CD4-positive, alpha-beta T cell (primary cell): ENCODE measurements around the gene GABRB1. TPM values are rescaled to one million over a fixed set of nuclear protein-coding genes. Genes with fewer than 3 reads are reported as not detected.

Source experiments
- ATAC-seq: fragments of 200-7000 bp; cut with Tn5 transposase; one replicate; pipeline ENCODE4 v1.10.0; 2022; ENCODE audit warnings: mild to moderate bottlenecking; ENCODE audit not compliant: poor library complexity
- CTCF ChIA-PET: fragments of 350-600 bp; sonication (Branson Sonifier 250); formaldehyde crosslinking; loops from one replicate; lab custom pipeline; 2021; ENCODE audit warnings: antibody characterized with exemption, inconsistent platforms; lab: Charles Lee
- POLR2A ChIA-PET: fragments of 350-600 bp; sonication (Branson Sonifier 250); formaldehyde crosslinking; loops from one replicate; lab custom pipeline; 2021; ENCODE audit warnings: antibody characterized with exemption, inconsistent platforms; lab: Charles Lee
- DNase-seq, 14 experiments: peaks; one replicate each; pipeline ENCODE4 v3.0.0-alpha.2; 2013 to 2020; ENCODE audit warnings: mixed read lengths in 2 of 14
- H3K27ac ChIP-seq, 2 donors: one replicate each; pipeline versions ENCODE4 v1.5.1 to v1.7.0; 2013; ENCODE audit warnings: low read length in 2 of 2, low read depth in 1 of 2, mild to moderate bottlenecking in 1 of 2
- H3K27me3 ChIP-seq, 2 experiments: 1 replicate in 1 of 2; 2 replicates in 1 of 2; pipeline versions ENCODE4 v1.6.1 to v1.7.0; 2013; ENCODE audit warnings: low read length in 2 of 2, control low read depth in 1 of 2, mild to moderate bottlenecking in 1 of 2, moderate library complexity in 1 of 2; ENCODE audit not compliant: insufficient read depth in 2 of 2, control insufficient read depth in 1 of 2
- H3K36me3 ChIP-seq: one replicate; pipeline ENCODE4 v1.6.1; 2013; ENCODE audit warnings: low read length, control low read depth; ENCODE audit not compliant: insufficient read depth
- H3K4me1 ChIP-seq: one replicate; pipeline ENCODE4 v1.6.1; 2013; ENCODE audit warnings: low read length, control low read depth; ENCODE audit not compliant: insufficient read depth
- H3K4me3 ChIP-seq: one replicate; pipeline ENCODE4 v1.5.1; 2013; ENCODE audit warnings: mild to moderate bottlenecking, low read length, moderate library complexity
- H3K9me3 ChIP-seq, 2 experiments: 1 replicate in 1 of 2; 2 replicates in 1 of 2; pipeline versions ENCODE4 v1.6.1 to v1.7.0; 2013; ENCODE audit warnings: low read length in 2 of 2, mild to moderate bottlenecking in 2 of 2, control low read depth in 1 of 2, moderate library complexity in 1 of 2; ENCODE audit not compliant: control insufficient read depth in 1 of 2, insufficient read depth in 1 of 2
- H3K27ac Mint-ChIP-seq: one replicate; pipeline ENCODE4 v1.8.0; 2020; ENCODE audit warnings: mixed read lengths
- H3K27me3 Mint-ChIP-seq: one replicate; pipeline ENCODE4 v1.8.0; 2021; ENCODE audit warnings: mixed read lengths
- H3K36me3 Mint-ChIP-seq: one replicate; pipeline ENCODE4 v1.8.0; 2021; ENCODE audit warnings: low read depth, mixed read lengths
- H3K4me1 Mint-ChIP-seq: one replicate; pipeline ENCODE4 v1.8.0; 2021; ENCODE audit warnings: low read depth, mixed read lengths
- H3K4me3 Mint-ChIP-seq: one replicate; pipeline ENCODE4 v1.8.0; 2020; ENCODE audit warnings: mild to moderate bottlenecking, mixed read lengths
- H3K9me3 Mint-ChIP-seq: one replicate; pipeline ENCODE4 v1.8.0; 2020; ENCODE audit warnings: mixed read lengths
- CTCF ChIP-seq: fragments of 200-600 bp; IDR thresholded peaks from one replicate; pipeline ENCODE4 v1.8.0; 2022; ENCODE audit warnings: antibody characterized with exemption, mild to moderate bottlenecking
- intact Hi-C, 2 experiments: fragments of 100-400 bp; cut with DNase I in 1 of 2; cut with micrococcal nuclease in 1 of 2; formaldehyde crosslinking; loops; one replicate each; pipeline versions ENCODE4 v1.15.1 to v1.9.0; 2023 to 2025; cut with DNase I, micrococcal nuclease
- total RNA-seq, 174 experiments: library from RNA in 2 of 174; stranded (reverse) in 2 of 174; gene quantifications; one replicate each; pipeline ENCODE4 v1.2.3 and lab custom pipeline; 2021 to 2026

Gene GABRB1
- total RNA-seq, 2 experiments from 2014 or later, result not detected

DNA sequence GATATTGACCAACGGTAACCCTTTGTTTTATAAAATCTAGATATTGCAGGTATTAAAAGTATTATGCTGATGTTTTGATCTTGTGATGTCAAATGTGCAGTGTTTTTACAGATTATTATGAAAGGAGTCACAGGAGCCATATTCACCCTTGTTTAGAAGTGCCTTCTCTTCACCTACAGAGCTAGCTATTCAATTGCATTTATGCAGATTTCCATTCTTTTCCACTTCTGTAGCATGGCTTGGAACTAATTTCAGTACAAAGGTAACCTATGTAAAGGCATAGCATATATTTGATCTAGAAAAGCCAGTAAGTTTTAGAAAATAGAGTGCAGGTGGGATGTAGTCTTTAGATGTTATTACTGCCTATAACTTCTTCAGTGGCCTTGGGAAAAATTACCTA lies 176.2 kb downstream of the GABRB1 start:
- no peaks in the 10 kb centered on the region for H3K4me1 Mint-ChIP-seq
- H3K27ac Mint-ChIP-seq, result no peak overlapping the region
- H3K9me3 ChIP-seq, result no peaks in the 10 kb centered on the region
- H3K4me3 Mint-ChIP-seq, result no peak overlapping the region
- POLR2A ChIA-PET, result no interaction called here
- no peaks in the 10 kb centered on the region for H3K4me1 ChIP-seq
- DNase-seq, result no peak
- peaks cover 6% of the 10 kb centered on the region for H3K27me3 Mint-ChIP-seq
- H3K9me3 Mint-ChIP-seq, result no peaks in the 10 kb centered on the region
- TF ChIP-seq CTCF, result no peak
- intact Hi-C loops, result no loop called here
- no peaks in the 10 kb centered on the region for H3K27me3 ChIP-seq
- ATAC-seq, result no peak
- H3K36me3 ChIP-seq, result no peaks in the 10 kb centered on the region
- H3K36me3 Mint-ChIP-seq, result no peaks in the 10 kb centered on the region
- no peak overlapping the region for H3K27ac ChIP-seq
- H3K4me3 ChIP-seq, result no peak overlapping the region
- CTCF ChIA-PET, result no interaction called here

DNA sequence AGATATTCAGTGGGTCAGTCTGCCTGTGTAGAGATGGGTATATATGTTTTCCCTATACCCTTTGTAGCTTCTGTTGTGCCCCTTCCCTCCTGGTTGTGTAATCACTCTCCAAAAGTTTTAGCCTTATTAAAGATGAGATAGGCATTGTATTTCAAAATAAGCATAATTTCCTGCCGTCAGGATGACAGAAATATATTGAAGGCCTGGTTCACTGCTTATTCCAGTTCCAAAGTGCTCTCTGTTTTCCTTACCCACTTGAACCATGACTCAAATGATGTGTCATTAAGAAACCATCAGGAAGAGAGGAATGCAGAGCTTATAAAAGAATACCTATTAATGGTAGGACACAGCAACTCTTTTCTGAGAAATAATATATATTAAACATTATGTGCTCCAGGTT lies 178.5 kb downstream of the GABRB1 start:
- ChIA-PET POLR2A (no interaction called here), CTCF (no interaction called here)
- Mint-ChIP-seq H3K27me3 (peaks cover 2% of the 10 kb centered on the region), H3K27ac (no peak overlapping the region), H3K4me1 (no peaks in the 10 kb centered on the region), H3K9me3 (no peaks in the 10 kb centered on the region), H3K36me3 (no peaks in the 10 kb centered on the region), H3K4me3 (no peak overlapping the region)
- Histone ChIP-seq H3K27ac (no peak overlapping the region), H3K4me1 (no peaks in the 10 kb centered on the region), H3K4me3 (no peak overlapping the region), H3K27me3 (no peaks in the 10 kb centered on the region), H3K36me3 (no peaks in the 10 kb centered on the region), H3K9me3 (no peaks in the 10 kb centered on the region)
- no peak for DNase-seq
- ATAC-seq, result no peak
- no peak for TF ChIP-seq CTCF
- intact Hi-C loops, result no loop called here

- no peak for TF ChIP-seq CTCF
- no peak for DNase-seq
- Mint-ChIP-seq H3K9me3 (no peaks in the 10 kb centered on the region), H3K27me3 (no peaks in the 10 kb centered on the region), H3K4me3 (no peak overlapping the region), H3K4me1 (no peaks in the 10 kb centered on the region), H3K27ac (no peak overlapping the region), H3K36me3 (no peaks in the 10 kb centered on the region)
- H3K4me3 ChIP-seq, result no peak overlapping the region
- no peak for ATAC-seq
- H3K36me3 ChIP-seq, result no peaks in the 10 kb centered on the region
- no peaks in the 10 kb centered on the region for H3K27me3 ChIP-seq
- ChIA-PET CTCF (no interaction called here), POLR2A (no interaction called here)
- intact Hi-C loops, result no loop called here
- H3K9me3 ChIP-seq, result no peaks in the 10 kb centered on the region
- H3K4me1 ChIP-seq, result no peaks in the 10 kb centered on the region
- no peak overlapping the region for H3K27ac ChIP-seq
Observed at GRCh38 chr4:47210828-47211227, 179.5 kb downstream of the GABRB1 start.
